ENCODE measurements around the gene AFF3.
A peak's percentile ranks its signal among the peaks of the same experiment; 100 is the strongest.
"Not testable (repeated sequence)": the region's sequence is repeated elsewhere in the genome, so short reads cannot be mapped to it uniquely, and the experiment has no call there.

AFF3 gene

GRCh38 chr2:99780276-99780675 lies 362.1 kb downstream of the AFF3 start:
- no peak for TF ChIP-seq ZFX (IDR thresholded peaks at IDR 0.05; ENCODE audit: borderline replicate concordance)
- TF ChIP-seq CTCF (IDR thresholded peaks at IDR 0.05) = no peak
- peak overlapping the region; percentile 31 for H3K27ac ChIP-seq

GRCh38 chr2:99779276-99779675 lies 363.1 kb downstream of the AFF3 start:
- TF ChIP-seq CTCF (IDR thresholded peaks at IDR 0.05) (no peak), ZFX (IDR thresholded peaks at IDR 0.05; ENCODE audit: borderline replicate concordance) (no peak)
- peak overlapping the region; percentile 31; the same call in 1 of the 2 replicates for H3K27ac ChIP-seq

- H3K27ac ChIP-seq = no peak overlapping the region
- TF ChIP-seq CTCF (IDR thresholded peaks at IDR 0.05) = no peak
- no peak for TF ChIP-seq ZFX (IDR thresholded peaks at IDR 0.05; ENCODE audit: borderline replicate concordance)
These were observed 364.6 kb downstream of the AFF3 start for GRCh38 chr2:99777656-99778290.

GRCh38 chr2:99776906-99777646 lies 365.3 kb downstream of the AFF3 start:
- H3K27ac ChIP-seq = no peak overlapping the region
- TF ChIP-seq ZFX (IDR thresholded peaks at IDR 0.05; ENCODE audit: borderline replicate concordance) (no peak), CTCF (IDR thresholded peaks at IDR 0.05) (no peak)

GRCh38 chr2:99776206-99776905 lies 366.0 kb downstream of the AFF3 start:
- TF ChIP-seq ZFX (IDR thresholded peaks at IDR 0.05; ENCODE audit: borderline replicate concordance) (no peak), CTCF (IDR thresholded peaks at IDR 0.05) (no peak)
- no peak overlapping the region for H3K27ac ChIP-seq

- no peak for TF ChIP-seq ZFX (IDR thresholded peaks at IDR 0.05; ENCODE audit: borderline replicate concordance)
- TF ChIP-seq CTCF (IDR thresholded peaks at IDR 0.05) = no peak
- no peak overlapping the region for H3K27ac ChIP-seq
These were observed 366.8 kb downstream of the AFF3 start for GRCh38 chr2:99775585-99775984.

- not testable (repeated sequence) for H3K27ac ChIP-seq
These were observed 368.7 kb downstream of the AFF3 start for GRCh38 chr2:99773642-99774041.

All from 22Rv1 (cell line).